ENCODE measurements around the gene ITM2A. TPM values are rescaled to one million over a fixed set of nuclear protein-coding genes. Genes with fewer than 3 reads are reported as not detected.

The ITM2A gene
- total and polyA plus RNA-seq, 2 of the 4 experiments (the other 2 are of a cell fraction): not detected

DNA sequence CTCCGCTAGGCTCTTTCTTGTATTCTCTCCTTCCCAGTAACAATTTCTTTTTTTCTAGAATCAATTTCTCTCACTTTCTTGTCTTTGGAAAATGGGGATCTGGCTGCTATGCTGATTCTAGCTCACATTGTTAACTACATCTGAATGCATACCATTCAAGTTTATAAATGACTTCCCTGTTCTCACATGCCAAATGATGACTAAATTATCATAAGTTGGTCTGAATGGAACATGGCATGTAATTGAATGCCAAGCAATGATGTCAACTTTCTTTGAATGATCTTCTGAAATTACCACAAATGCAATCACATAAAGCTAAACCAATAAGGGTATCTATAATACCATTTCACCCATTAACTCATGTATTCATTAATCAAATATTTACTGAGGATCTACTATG lies 2.7 kb upstream of the ITM2A start:
- Histone ChIP-seq H3K23ac (ENCODE audit: low read depth, low read length) (no peak overlapping the region), H2BK120ac (ENCODE audit: low read depth, low read length) (no peak overlapping the region), H3K4me1 (ENCODE audit: control insufficient read depth, insufficient read depth, low read length) (no peaks in the 10 kb centered on the region), H2AK5ac (ENCODE audit: low read depth, low read length) (no peak overlapping the region), H3K9me1 (ENCODE audit: insufficient read depth, low read length) (no peaks in the 10 kb centered on the region), H3K36me3 (ENCODE audit: control insufficient read depth, insufficient read depth, low read length) (no peaks in the 10 kb centered on the region), H3K18ac (ENCODE audit: low read depth, low read length) (no peak overlapping the region), H3K4me3 (ENCODE audit: insufficient read depth, low read depth, low read length) (no peak overlapping the region), H4K5ac (ENCODE audit: low read depth, low read length) (no peak overlapping the region), H3K14ac (replicated peaks; ENCODE audit: low read depth, low read length) (no peak overlapping the region), H2BK20ac (ENCODE audit: low read depth, low read length) (no peak overlapping the region), H4K91ac (ENCODE audit: insufficient read depth, low read depth, low read length) (no peak overlapping the region), H2BK5ac (ENCODE audit: low read depth, low read length, poor library complexity, severe bottlenecking) (no peak overlapping the region), H4K20me1 (ENCODE audit: insufficient read depth, low read length) (no peaks in the 10 kb centered on the region), H2AK9ac (replicated peaks; ENCODE audit: low read depth, low read length, poor library complexity) (no peak overlapping the region), H2AFZ (replicated peaks; ENCODE audit: low read length, poor library complexity) (no peak overlapping the region), H3K79me1 (ENCODE audit: low read depth in 1 of 2, low read length in 2 of 2) (no peaks in the 10 kb centered on the region), H3K27ac (ENCODE audit: insufficient read depth, low read length) (no peak overlapping the region), H2BK15ac (ENCODE audit: low read depth, low read length) (no peak overlapping the region), H3K27me3 (ENCODE audit: control insufficient read depth, insufficient read depth, low read length) (no peaks in the 10 kb centered on the region), H3K4me2 (ENCODE audit: low read depth, low read length) (no peak overlapping the region), H3K56ac (ENCODE audit: extremely low read depth, insufficient read depth, low read length) (no peak overlapping the region), H3K9ac (ENCODE audit: low read depth, low read length) (no peak overlapping the region), H3K9me3 (ENCODE audit: control insufficient read depth, insufficient read depth, low read length) (no peaks in the 10 kb centered on the region), H3K4ac (ENCODE audit: low read depth, low read length) (no peak overlapping the region), H4K8ac (ENCODE audit: low read depth in 2 of 2, low read length in 2 of 2) (no peak overlapping the region)
- intact Hi-C loops (cut with micrococcal nuclease) (no loop called here), in situ Hi-C loops (cut with MboI; ENCODE audit: low sequenced_read_pairs) (no loop called here), dilution Hi-C loops (cut with HindIII; ENCODE audit: low sequenced_read_pairs, unreplicated experiment) (no loop called here)
- ChIA-PET CTCF (no interaction called here), POLR2A (ENCODE audit: unreplicated experiment) (no interaction called here)
- ATAC-seq (ENCODE audit: low read depth): no peak
- no peak for DNase-seq
- no TSS peak for BruUV-seq (replicated peaks)
- no CpG with 5 or more reads among the region's 1 CpG for WGBS, 2 experiments (ENCODE audit: extremely low coverage in 2 of 2, insufficient read length in 1 of 2)
- TF ChIP-seq RFX5 (IDR thresholded peaks at IDR 0.05; ENCODE audit: low read depth, low read length): no peak
- no peak for TF ChIP-seq USF2 (IDR thresholded peaks at IDR 0.05; ENCODE audit: low read depth, low read length)
- TF ChIP-seq MAFK (IDR thresholded peaks at IDR 0.05; ENCODE audit: low read depth, low read length): no peak
- TF ChIP-seq FOS (IDR thresholded peaks at IDR 0.05; ENCODE audit: low read depth, low read length): no peak

Data from IMR-90 (cell line).